ENCODE measurements around the gene CRHR1.

- TF ChIP-seq ZNF426 (tag by site-specific recombination; IDR thresholded peaks at IDR 0.05): no peak
- no peak for TF ChIP-seq ZNF513 (tag by site-specific recombination; IDR thresholded peaks at IDR 0.05)
- no peak for TF ChIP-seq ZBTB21 (tag by site-specific recombination; IDR thresholded peaks at IDR 0.05)
- TF ChIP-seq ZNF274 (IDR thresholded peaks at IDR 0.05; ENCODE audit: low read length): no peak
- TF ChIP-seq ZNF274 (tag by site-specific recombination; IDR thresholded peaks at IDR 0.05; ENCODE audit: borderline replicate concordance): no peak
- no peak for TF ChIP-seq SP3 (tag by site-specific recombination; IDR thresholded peaks at IDR 0.05)
- no peak for TF ChIP-seq ZNF558 (tag by site-specific recombination; IDR thresholded peaks at IDR 0.05)
- no peak for TF ChIP-seq KLF16 (tag by site-specific recombination; IDR thresholded peaks at IDR 0.05)
- no peak for TF ChIP-seq CTCF (tag by site-specific recombination; IDR thresholded peaks at IDR 0.05)
These were observed 35.3 kb upstream of the CRHR1 start for GRCh38 chr17:45748731-45749310.
